Measurements from ENCODE around the gene KCNK15. TPM values are rescaled to one million over a fixed set of nuclear protein-coding genes. Genes with fewer than 3 reads are reported as not detected.
A peak's percentile ranks its signal among the peaks of the same experiment; 100 is the strongest.

KCNK15 gene
- total RNA-seq, 2 donors from 2014 or later, result 1.8 to 3.3 TPM

- TF ChIP-seq POLR2A (IDR thresholded peaks at IDR 0.05) (no peak), CTCF (IDR thresholded peaks at IDR 0.05) (no peak)
- no peaks in the 10 kb centered on the region for H3K4me1 ChIP-seq
- no peaks in the 10 kb centered on the region for H3K27me3 ChIP-seq
- WGBS, 2 donors, result 51 to 76% methylated on average over 7 to 15 of the region's 15 CpGs
- intact Hi-C loops (cut with DNase I), result no loop called here
- peak; percentile 27 for ATAC-seq
- H3K4me3 ChIP-seq, result no peak overlapping the region
- no peak overlapping the region for H3K27ac ChIP-seq
- H3K36me3 ChIP-seq (replicated peaks in 1 of 2; ENCODE audit: insufficient read depth in 1 of 2, low read depth in 2 of 2), result no peaks in the 10 kb centered on the region
- no peaks in the 10 kb centered on the region for H3K9me3 ChIP-seq
- DNase-seq, result no peak
Measured at GRCh38 chr20:44701118-44701857, 44.4 kb upstream of the KCNK15 start.

- TF ChIP-seq POLR2A (IDR thresholded peaks at IDR 0.05) (no peak), CTCF (IDR thresholded peaks at IDR 0.05) (no peak)
- DNase-seq, result no peak
Measured at GRCh38 chr20:44701858-44702256, 43.8 kb upstream of the KCNK15 start.

GRCh38 chr20:44702776-44703175 lies 42.9 kb upstream of the KCNK15 start:
- ATAC-seq, result peak; percentile 30
- intact Hi-C loops (cut with DNase I), result no loop called here
- peak; percentile 38 to 70 (median 58) for DNase-seq
- H3K4me1 ChIP-seq, result no peaks in the 10 kb centered on the region
- TF ChIP-seq POLR2A (IDR thresholded peaks at IDR 0.05) (no peak), CTCF (IDR thresholded peaks at IDR 0.05) (no peak)
- 35 to 57% methylated on average over 5 to 9 of the region's 9 CpGs for WGBS, 2 donors
- no peak overlapping the region for H3K4me3 ChIP-seq
- H3K27me3 ChIP-seq, result no peaks in the 10 kb centered on the region
- no peaks in the 10 kb centered on the region for H3K9me3 ChIP-seq
- no peaks in the 10 kb centered on the region for H3K36me3 ChIP-seq (replicated peaks in 1 of 2; ENCODE audit: insufficient read depth in 1 of 2, low read depth in 2 of 2)
- no peak overlapping the region for H3K27ac ChIP-seq

More at GRCh38 chr20:44701858-44702256, 43.8 kb upstream of the KCNK15 start:
- H3K27me3 ChIP-seq, result no peaks in the 10 kb centered on the region
- H3K4me3 ChIP-seq, result no peak overlapping the region
- no peaks in the 10 kb centered on the region for H3K9me3 ChIP-seq
- ATAC-seq, result no peak
- WGBS, 2 donors, result 76 to 80% methylated on average over 7 of the region's 7 CpGs
- intact Hi-C loops (cut with DNase I), result no loop called here
- no peaks in the 10 kb centered on the region for H3K36me3 ChIP-seq (replicated peaks in 1 of 2; ENCODE audit: insufficient read depth in 1 of 2, low read depth in 2 of 2)
- no peaks in the 10 kb centered on the region for H3K4me1 ChIP-seq
- no peak overlapping the region for H3K27ac ChIP-seq

- Histone ChIP-seq H3K36me3 (replicated peaks in 1 of 2; ENCODE audit: insufficient read depth in 1 of 2, low read depth in 2 of 2) (no peaks in the 10 kb centered on the region), H3K27me3 (no peaks in the 10 kb centered on the region), H3K27ac (no peak overlapping the region), H3K4me3 (no peak overlapping the region), H3K4me1 (no peaks in the 10 kb centered on the region), H3K9me3 (no peaks in the 10 kb centered on the region)
- DNase-seq, result no peak
- intact Hi-C loops (cut with DNase I), result no loop called here
- ATAC-seq, result no peak
- TF ChIP-seq CTCF (IDR thresholded peaks at IDR 0.05), result no peak
- TF ChIP-seq POLR2A (IDR thresholded peaks at IDR 0.05), result no peak
- 60 to 72% methylated on average over 7 to 10 of the region's 12 CpGs for WGBS, 2 donors
Measured at GRCh38 chr20:44703183-44703925, 42.3 kb upstream of the KCNK15 start.
